NCI-H226 (cell line): Measurements from ENCODE around the gene ASH1L.
"Not testable (repeated sequence)": the region's sequence is repeated elsewhere in the genome, so short reads cannot be mapped to it uniquely, and the experiment has no call there.

ENCODE experiments used
- DNase-seq: peaks from one replicate; pipeline ENCODE4 v3.0.0-alpha.2; 2015

Gene ASH1L

DNA sequence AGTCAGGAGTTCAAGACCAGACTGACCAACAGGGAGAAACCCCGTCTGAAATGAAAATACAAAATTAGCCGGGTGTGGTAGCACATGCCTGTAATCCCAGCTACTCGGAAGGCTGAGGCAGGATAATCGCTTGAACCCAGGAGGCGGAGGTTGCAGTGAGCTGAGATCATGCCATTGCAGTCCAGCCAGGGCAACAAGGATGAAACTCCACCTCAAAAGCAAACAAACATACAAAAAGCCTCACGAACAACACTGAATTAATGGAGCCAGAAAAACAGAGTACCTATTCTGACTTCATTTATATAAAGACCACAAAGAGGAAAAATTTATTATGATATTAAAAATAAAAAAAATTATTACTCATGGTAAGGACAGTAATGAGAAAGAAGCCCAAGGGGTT lies 75.7 kb downstream of the ASH1L start:
- not testable (repeated sequence) for DNase-seq

DNA sequence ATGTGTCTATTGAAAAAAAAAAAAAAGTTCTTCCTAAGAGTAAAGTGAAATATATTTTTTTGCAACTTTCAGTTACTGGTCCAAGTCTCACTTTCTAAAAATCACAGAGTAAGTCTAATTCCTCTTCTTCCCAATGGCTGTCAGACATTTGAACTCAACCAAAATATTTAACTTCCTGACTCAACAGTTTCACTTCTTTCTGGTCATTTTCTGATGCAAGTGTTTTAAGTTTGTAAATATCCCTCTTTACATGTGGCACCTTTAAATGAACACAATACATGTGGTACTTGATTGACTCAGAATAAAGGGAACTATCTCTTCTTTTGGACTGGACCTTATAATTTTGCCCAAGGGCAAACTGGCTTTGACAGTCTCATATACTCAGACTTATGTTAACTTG lies 76.7 kb downstream of the ASH1L start:
- DNase-seq = no peak

DNA sequence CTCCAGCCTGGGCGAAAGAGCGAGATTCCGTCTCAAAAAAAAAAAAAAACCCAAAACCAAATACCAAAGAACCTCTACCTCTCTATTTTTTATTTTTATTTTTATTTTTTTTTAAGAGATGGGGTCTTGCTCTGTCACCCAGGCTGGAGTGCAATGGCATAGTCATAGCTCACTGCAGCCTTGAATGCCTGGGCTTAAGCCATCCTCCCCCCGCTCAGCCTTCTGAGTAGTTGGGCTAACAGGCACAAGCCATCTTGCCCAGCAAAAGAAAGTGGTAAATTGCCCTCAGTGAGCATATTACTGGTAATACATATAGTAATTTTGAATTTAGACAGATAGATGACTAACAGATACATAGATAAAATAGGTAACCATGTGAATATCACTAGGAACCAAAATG lies 77.4 kb downstream of the ASH1L start:
- DNase-seq = no peak

DNA sequence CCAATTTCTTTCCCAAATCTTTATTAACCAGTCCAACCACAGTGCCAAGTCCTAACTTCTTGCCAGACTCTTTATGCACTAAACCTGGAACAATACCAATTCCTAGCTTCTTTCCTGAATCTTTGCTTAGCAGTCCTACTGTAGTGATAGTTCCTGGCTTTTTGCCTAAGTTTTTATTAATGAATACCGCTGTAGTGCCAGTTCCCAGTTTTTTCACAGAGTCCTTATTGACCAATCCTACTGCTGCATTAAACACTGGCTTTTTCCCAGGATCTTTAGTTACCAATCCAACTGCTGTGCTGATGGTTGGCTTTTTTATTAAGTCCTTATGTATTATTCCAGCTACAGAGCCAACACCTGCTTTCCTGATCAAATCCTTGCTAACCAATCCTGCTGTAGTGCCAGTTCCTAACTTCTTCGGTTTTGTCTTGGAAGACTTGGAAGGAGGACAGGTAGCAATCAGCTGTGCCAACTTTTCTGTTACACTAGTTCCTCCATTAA lies 80.8 kb downstream of the ASH1L start:
- DNase-seq = peak; percentile 24

DNA sequence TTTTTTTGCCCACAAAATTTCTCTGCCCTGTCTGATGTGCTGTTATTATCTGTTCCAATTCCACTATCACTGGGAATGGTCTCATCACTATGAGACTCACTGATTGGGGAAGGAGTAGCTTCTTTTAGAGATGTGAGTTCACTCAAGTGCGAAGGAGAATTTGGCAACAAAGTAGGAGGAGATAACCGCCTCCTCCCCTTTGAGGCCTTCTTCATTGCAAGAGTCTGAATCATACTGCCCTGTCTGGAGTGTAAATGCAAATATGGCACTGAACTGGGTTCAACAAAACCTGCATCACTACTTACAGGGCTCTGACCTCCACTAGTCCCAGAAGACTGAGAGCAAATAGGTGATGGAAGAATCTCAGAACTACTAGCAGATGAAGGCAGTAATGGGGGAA lies 83.4 kb downstream of the ASH1L start:
- DNase-seq = peak; percentile 92

DNA sequence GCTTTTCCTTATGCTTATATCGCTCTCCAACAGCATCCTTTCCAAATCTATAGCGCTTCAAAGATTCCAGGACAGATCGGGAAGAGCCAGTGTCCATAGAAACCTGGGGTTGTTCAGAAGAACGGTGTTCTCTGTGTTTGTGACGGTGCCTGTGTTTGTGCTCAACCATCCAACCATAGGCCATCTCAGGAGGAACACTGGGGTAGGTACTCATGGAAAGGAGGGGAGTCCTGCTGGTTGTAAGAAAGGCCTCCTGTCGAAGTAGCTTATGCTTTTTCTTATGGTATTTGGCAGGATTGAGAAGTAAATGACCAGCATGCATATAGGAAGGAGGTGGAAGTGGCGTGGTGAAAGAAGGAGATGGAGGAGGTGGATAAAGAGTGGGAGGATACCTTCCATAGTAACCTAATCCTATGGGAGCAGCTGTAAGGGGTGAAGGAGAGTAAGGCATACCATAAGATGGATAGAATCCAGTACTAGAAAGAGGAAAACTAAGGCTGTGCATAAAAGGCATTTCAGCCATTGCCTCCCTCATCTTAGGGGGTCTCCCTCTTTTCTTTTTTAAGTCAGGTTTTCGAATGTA lies 84.2 kb downstream of the ASH1L start:
- no peak for DNase-seq

DNA sequence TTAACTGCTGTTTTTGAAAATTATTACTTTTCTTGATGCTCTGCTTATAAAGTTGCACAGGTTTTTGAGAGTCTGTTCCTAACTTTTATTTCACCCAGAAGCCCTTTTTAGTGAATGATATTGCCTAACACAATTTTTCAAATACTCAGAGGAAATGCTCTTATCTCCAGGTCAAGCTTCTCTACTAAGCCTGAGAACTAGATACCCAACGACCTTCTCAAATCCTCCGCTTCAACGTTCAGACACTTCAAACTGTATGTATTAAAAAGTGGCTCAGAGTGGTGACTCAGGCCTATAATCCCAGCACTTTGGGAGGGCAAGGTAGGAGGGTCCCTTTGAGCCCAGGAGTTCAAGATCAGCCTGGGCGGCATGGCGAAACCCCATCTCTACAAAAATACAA lies 88.5 kb downstream of the ASH1L start:
- no peak for DNase-seq

DNA sequence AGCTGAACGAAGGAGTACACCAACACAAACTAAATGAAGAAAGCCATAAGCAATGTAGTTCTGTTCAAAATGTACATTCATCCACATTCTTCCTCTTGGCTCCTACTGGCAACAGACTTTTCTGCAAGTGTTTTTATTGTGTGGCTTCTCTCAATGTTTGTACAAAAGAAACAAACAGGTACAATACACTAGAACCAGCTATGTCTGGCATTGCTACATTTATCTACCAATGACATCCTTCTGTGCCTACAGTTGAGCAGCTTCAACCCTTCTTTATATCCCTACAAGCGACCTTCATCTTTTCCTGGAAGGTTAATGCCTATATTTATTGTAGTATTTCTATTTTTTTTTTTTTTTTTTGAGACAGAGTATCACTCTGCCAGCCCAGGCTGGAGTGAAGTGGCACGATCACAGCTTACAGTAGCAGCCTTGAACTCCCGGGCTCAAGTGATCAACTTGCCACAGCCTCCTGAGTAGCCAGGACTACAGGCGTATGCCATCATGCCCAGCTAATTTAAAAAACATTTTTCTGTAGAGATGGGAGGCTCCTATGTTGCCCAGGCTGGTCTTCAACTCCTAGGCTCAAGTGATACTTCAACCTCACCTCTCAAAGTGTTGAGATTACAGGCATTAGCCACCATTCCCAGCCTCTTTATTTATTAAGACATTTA lies 89.3 kb downstream of the ASH1L start:
- no peak for DNase-seq

DNA sequence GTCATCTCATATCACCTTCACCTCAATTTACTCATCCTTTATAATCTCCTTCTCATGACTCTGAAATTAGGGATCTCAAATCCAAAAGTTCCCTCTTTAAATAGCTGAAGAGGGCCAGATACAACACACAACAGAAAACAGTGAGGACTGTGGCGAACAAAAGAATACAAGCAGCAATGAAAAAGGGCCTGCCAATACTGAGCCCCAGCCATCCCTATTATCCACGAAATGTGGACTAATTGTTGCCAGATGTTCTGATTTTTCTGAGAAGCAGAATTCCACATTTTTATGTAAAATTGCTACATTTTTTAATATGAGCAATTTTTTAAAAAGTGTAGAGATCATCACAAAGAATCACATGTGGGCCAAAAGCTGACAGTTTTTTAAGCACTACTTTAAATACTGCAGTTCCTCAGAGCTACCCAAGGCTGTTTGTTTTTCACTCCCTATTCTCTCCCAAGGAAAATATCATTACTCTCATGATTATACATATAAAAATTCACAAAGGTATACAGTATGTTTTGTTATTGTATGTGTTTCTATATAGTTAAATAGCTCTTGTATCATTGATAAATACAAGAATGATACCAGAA lies 90.0 kb downstream of the ASH1L start:
- no peak for DNase-seq

DNA sequence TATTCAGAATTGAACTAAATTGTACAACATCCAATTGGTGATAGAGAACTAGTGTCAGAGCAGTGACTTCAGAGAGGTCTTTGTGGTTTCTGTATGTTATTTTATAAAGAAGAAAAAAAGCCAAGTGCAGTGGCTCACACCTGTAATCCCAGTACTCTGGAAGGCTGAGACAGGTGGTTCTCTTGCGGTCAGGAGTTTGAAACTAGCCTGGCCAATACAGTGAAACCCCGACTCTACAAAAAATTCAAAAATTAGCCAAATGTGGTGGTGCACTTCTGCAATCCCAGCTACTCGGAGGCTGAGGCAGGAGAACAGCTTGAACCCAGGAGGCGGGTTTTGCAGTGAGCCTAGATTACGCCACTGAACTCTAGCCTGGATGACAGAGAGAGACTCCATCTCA lies 90.7 kb downstream of the ASH1L start:
- DNase-seq = no peak

DNA sequence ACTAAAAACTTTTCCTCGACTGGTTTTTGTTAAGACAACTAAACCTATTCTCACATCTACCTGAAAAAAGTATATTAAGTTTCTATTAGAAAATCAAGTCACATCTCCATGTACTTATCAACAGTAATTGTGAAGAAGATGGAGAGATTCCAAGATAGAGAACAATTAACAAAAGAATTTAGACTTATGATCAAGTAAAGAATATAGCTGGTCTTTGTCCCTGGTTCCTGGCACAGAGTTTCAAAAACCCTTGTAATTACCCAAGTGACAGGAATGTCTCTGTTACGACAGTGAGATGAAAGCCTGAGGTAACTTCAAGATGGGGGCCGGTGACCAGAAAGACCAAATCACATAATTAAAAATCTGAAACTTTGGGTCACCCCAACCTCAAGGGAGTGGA lies 91.6 kb downstream of the ASH1L start:
- DNase-seq = no peak

DNA sequence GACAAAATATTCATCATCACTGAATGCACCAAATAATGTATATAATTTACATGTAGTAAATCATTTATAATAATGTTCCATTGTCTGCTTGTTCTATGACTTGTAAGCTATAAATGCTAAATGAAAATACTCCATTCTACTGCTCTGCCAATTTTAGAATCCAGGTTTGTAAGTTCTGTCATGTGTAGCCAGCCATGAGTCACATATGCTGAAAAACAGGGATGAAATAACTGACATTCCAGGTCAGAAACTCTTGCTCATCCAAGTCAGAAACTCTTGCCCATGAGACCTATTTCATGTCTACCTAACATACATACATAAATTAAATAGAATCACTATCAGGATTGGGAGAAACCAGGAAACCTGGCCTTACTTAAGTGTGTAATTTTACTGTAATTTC lies 95.6 kb downstream of the ASH1L start:
- peak; percentile 81 for DNase-seq

DNA sequence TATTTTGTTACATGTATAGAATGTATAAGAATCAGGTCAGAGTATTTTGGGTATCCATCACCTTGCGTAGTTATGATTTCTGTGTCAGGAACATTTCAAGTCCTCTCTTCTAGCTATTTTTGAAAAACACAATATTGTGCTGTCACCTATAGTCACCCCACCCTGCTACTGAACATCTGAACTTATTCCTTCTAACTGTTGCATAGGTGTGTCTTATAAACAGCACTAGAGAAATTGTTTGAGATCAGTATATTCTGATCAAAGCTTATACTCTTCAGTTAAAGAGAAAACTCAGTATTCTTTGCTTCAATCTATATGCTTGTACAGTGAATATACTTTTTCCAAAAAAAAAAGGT lies 96.0 kb downstream of the ASH1L start:
- no peak for DNase-seq

DNA sequence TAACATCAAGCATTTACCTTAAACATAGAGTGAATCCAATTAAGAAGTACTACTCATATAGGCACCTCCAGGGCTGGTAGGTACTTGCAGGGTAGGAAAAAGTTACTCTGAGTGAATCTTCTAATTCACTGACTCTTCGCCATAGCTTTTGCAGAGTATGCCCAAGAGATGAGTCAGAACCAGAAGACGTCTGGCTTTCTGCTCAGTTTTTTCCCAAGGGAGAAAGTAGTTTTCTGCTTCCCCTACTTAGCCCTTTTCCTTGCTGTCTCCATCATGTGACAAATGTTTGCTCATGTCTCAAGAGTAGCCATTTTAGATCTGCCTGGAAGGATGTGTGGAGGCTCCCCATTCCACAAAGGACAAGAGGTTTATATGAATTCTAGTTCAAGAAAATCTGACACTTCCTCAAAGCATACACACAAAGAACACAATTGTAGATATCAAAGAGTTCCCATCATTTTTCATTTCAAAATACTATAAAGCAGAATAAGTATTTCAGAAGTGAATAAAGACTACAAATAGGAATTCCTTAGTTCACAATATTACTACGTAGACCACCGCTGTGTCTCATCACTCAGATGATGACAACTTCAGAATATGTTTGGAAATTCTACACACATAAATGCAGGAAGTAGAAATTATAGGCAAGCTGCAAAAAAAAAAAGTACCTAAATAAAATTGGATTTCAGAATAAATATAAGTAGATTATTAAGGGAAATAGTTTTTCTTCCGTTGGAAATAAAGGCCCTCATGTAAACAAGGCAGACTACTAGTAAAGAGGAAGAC lies 98.5 kb downstream of the ASH1L start:
- peak; percentile 68 for DNase-seq

DNA sequence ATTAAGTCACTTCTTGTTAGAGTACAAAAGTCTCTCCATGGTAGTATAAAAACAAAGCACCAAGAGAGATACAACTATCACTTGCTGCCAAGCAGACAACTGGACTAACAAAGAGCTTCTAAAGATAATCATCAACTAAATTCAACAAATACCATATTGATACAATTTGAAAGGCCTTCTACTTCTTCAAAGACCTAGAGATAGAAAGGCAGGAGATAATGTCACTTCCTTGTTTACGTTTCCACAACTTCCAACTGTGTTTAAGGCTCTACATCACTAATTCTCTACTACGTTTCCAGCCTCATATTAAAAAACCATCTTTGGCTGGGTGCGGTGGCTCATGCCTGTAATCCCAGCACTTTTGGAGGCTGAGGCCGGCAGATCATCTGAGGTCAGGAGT lies 104.5 kb downstream of the ASH1L start:
- DNase-seq = no peak

DNA sequence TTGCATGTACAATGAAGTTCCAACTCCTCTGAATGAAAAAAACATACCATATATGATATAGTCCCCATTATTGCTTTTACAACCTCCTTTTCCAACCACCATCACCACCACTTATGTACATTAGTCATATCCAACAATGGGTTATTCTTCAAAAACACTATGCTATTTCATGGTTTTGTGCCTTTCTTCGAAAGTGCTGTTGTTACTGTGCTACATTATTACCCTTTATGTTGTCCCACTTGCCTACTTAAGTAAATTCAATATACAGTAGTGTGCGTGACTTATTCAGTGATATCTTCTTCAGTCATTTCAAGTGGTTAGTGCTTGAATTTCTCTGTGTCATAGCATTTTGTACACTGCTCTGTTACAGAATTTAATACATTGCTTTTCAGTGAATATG lies 105.3 kb downstream of the ASH1L start:
- no peak for DNase-seq

DNA sequence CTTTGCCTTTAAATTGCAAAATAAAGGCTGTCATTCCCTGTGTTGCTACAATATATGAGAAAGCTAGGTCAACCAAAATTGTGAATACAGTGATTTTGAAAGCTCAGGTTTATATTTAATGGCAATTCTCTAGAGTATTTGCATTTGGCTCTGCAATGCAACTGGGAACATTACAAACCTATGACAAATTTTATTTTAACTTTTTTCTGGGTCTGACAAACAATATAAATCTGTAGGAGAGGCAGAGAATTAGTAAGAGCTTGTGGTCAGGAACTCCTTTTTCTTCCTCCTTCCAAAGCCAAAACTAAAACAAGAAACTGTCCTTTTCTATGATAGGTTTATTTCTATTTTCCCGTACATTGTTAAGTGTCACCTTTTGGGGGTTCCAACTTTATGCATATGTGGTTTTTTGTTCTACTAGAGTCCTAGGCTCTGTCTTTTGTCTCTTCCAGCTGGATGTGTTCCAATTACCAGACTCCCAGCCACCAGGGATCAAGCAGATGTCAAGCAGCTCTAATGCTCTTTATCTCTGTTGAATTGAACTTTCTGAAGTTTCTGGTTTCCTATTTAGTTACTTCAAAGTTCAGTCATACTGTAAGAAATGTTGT lies 106.9 kb downstream of the ASH1L start:
- DNase-seq = peak; percentile 61

DNA sequence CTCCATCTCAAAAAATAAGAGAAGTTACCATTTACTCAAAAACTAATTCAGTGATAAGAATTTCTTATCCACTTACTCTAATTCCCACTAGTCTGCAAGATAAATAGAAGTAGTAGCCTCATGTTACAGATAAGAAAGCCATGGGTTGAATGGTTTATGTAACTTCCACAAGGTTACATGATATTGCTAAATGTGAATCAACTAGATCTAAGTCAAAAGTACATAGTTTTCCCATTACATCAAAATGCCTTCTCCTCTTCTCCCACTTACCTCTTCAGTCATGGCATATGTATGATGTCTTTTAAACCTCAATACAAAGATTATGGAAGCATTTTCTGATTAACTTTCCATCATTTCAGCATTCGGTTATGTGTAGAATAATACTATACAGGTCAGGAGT lies 108.5 kb downstream of the ASH1L start:
- DNase-seq = peak; percentile 94

DNA sequence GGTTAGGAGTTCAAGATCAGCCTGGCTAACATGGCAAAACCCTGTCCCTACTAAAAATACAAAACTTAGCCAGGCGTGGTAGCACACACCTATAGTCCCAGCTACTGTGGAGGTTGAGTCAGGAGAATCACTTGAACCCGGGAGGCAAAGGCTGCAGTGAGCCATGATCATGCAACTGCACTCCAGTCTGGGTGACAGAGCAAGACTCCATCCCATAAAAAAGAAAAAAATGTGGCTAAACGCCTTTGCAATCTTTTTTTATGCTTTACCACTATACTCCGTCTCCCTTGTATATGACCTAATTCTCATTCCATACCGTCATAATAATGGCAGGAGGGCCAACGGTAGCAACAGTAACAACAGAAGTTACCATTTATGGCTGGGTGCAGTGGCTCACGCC lies 109.5 kb downstream of the ASH1L start:
- DNase-seq = no peak

DNA sequence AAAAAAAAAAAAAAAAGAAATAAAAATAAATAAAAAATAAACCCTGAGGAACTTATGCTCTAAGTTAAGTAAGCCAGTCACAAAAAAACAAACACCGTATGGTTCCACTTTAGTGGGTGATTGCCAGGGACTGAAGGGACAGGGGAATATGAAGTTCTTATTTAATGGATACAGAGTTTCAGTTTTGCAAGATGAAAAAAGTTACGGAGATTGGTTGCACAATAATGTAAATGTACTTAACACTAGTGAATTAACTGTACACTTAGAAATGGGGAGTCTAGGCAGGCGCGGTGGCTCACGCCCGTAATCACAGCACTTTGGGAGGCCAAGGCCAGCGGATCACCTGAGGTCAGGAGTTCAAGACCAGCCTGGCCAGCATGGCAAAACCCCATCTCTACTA lies 111.4 kb downstream of the ASH1L start:
- DNase-seq = no peak

DNA sequence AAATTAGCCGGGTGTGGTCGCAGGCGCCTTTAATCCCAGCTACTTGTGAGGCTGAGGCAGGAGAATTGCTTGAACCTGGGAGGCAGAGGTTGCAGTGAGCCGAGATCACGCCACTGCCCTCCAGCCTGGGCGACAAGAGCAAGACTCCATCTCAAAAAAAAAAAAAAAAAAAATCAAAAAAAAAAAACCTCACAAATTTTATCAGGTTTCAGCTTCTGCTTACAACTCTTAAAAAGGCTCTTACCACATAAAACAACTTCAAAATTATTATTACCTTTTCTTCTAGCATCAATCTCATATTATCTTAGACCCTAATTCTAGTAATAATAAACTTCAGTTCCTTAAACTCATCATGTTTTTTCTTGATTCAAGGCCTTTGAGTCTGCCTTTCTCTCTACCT lies 120.2 kb downstream of the ASH1L start:
- not testable (repeated sequence) for DNase-seq

DNA sequence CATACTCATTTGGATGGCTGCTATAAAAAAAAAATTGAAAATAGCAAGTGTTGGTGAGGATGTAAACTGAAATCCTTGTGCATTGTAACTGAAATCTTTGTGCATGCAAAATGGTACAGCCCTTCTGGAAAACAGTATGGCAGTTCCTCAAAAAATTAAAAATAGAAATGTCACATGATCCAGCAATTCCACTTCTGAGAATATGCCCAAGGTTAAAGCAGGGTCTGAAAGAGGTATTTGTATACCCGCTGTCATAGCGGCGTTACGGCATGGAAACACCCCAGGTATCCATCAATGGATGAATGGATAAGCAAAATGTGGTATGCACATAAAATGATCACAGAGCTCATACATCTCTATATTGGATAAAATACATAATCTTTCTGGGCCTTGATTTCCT lies 125.2 kb downstream of the ASH1L start:
- no peak for DNase-seq

DNA sequence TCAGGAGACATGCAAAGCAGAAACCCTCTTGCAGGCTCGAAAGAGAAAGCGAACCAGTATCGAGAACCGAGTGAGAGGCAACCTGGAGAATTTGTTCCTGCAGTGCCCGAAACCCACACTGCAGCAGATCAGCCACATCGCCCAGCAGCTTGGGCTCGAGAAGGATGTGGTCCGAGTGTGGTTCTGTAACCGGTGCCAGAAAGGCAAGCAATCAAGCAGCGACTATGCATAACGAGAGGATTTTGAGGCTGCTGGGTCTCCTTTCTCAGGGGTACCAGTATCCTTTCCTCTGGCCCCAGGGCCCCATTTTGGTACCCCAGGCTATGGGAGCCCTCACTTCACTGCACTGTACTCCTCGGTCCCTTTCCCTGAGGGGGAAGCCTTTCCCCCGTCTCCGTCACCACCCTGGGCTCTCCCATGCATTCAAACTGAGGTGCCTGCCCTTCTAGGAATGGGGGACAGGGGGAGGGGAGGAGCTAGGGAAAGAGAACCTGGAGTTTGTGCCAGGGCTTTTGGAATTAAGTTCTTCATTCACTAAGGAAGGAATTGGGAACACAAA lies 128.7 kb downstream of the ASH1L start:
- DNase-seq = not testable (repeated sequence)
